ENCODE data around the gene FHDC1.

GRCh38 chr4:152903658-152904057, 32.5 kb upstream of the FHDC1 start:
- TF ChIP-seq, protein P1, sequence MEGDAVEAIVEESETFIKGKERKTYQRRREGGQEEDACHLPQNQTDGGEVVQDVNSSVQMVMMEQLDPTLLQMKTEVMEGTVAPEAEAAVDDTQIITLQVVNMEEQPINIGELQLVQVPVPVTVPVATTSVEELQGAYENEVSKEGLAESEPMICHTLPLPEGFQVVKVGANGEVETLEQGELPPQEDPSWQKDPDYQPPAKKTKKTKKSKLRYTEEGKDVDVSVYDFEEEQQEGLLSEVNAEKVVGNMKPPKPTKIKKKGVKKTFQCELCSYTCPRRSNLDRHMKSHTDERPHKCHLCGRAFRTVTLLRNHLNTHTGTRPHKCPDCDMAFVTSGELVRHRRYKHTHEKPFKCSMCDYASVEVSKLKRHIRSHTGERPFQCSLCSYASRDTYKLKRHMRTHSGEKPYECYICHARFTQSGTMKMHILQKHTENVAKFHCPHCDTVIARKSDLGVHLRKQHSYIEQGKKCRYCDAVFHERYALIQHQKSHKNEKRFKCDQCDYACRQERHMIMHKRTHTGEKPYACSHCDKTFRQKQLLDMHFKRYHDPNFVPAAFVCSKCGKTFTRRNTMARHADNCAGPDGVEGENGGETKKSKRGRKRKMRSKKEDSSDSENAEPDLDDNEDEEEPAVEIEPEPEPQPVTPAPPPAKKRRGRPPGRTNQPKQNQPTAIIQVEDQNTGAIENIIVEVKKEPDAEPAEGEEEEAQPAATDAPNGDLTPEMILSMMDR (IDR thresholded peaks at IDR 0.05; ENCODE audit: low read depth, low read length, poor library complexity, severe bottlenecking), result no peak
- no peak for TF ChIP-seq EZH2phosphoT487 (IDR thresholded peaks at IDR 0.05; ENCODE audit: borderline replicate concordance, low read length)
